ENCODE measurements around the gene ZSCAN31. TPM values are rescaled to one million over a fixed set of nuclear protein-coding genes. Genes with fewer than 3 reads are reported as not detected.
A peak's percentile ranks its signal among the peaks of the same experiment; 100 is the strongest.

ZSCAN31 gene
- polyA plus RNA-seq, 3 donors: 0.25 to 0.35 TPM; not detected in 1

DNA sequence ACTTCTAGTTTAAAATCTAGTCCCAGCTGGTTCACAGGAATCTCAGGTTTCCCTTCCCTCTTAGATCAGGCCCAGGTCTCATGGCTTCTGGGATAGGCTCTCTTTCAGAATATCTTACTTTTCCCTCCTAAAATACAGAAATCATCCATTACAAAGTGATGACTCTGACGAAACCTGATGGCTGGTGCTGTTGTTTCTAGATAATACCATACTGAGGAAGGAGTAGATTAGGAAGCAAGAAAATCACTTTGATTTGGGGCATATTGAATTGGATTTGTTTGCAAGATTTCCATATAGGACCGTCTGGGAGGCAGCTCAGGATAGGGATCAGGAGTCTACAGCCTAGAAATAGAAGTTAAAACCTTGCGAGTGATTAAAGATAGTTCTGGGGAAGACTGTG is 17.4 kb upstream of the ZSCAN31 start:
- H3K4me2 ChIP-seq (replicated peaks; ENCODE audit: extremely low read depth, low read length, poor library complexity, severe bottlenecking): no peak overlapping the region
- TF ChIP-seq CTCF (IDR thresholded peaks at IDR 0.05): no peak
- H3K27ac ChIP-seq (ENCODE audit: low read depth in 1 of 2, low read length in 2 of 2): no peak overlapping the region
- H3K4me3 ChIP-seq (replicated peaks in 1 of 3; ENCODE audit: low read depth in 2 of 3, low read length in 3 of 3): no peak overlapping the region
- H3K4me1 Mint-ChIP-seq: peaks cover 39% of the 10 kb centered on the region
- H3K9me3 Mint-ChIP-seq: no peaks in the 10 kb centered on the region
- no peaks in the 10 kb centered on the region for H3K9me3 ChIP-seq (replicated peaks in 1 of 2; ENCODE audit: control insufficient read depth in 1 of 2, insufficient read depth in 1 of 2, low read length in 2 of 2)
- peaks cover 43% of the 10 kb centered on the region for H3K79me2 ChIP-seq (ENCODE audit: insufficient read depth, low read length)
- H3K27me3 ChIP-seq (ENCODE audit: control insufficient read depth in 2 of 2, insufficient read depth in 2 of 2, low read length in 2 of 2): no peaks in the 10 kb centered on the region
- peaks cover 0 to 4% (median 0%) of the 10 kb centered on the region in 3 donors for H3K27me3 Mint-ChIP-seq (ENCODE audit: low read depth in 3 of 3)
- no peak overlapping the region for H3K4me3 Mint-ChIP-seq
- 100% methylated on average over 2 of the region's 3 CpGs for WGBS (ENCODE audit: insufficient coverage)
- intact Hi-C loops (cut with micrococcal nuclease): loop anchor here in 1 of 2 donors (10.0 kb wide), 1 partner anchor 209 kb away; the partner anchor contains the start of gene ZKSCAN8
- H2AFZ ChIP-seq (ENCODE audit: insufficient read depth, low read depth, low read length, poor library complexity, severe bottlenecking): no peak overlapping the region
- H3K36me3 ChIP-seq (replicated peaks in 1 of 2; ENCODE audit: control insufficient read depth in 1 of 2, insufficient read depth in 2 of 2, low read length in 2 of 2): no peaks in the 10 kb centered on the region
- DNase-seq: no peak
- peaks cover 0 to 3% of the 10 kb centered on the region in 2 donors for H3K36me3 Mint-ChIP-seq
- H4K20me1 ChIP-seq (ENCODE audit: insufficient read depth, low read length): no peaks in the 10 kb centered on the region
- no peak overlapping the region for H3K27ac Mint-ChIP-seq
- no peak overlapping the region for H3K9ac ChIP-seq (ENCODE audit: insufficient read depth, low read length, poor library complexity, severe bottlenecking)
- H3K4me1 ChIP-seq (ENCODE audit: control insufficient read depth in 1 of 2, insufficient read depth in 2 of 2, low read length in 2 of 2): peaks cover 29 to 40% of the 10 kb centered on the region in 2 donors

GRCh38 chr6:28351493-28351925 is 15.6 kb upstream of the ZSCAN31 start:
- no peaks in the 10 kb centered on the region for H4K20me1 ChIP-seq (ENCODE audit: insufficient read depth, low read length)
- no peak for TF ChIP-seq CTCF (IDR thresholded peaks at IDR 0.05)
- peaks cover 0 to 3% (median under 1%) of the 10 kb centered on the region in 3 donors for H3K27me3 Mint-ChIP-seq (ENCODE audit: low read depth in 3 of 3)
- no peak for DNase-seq
- no peaks in the 10 kb centered on the region for H3K9me3 Mint-ChIP-seq
- peaks cover 31% of the 10 kb centered on the region for H3K4me1 Mint-ChIP-seq
- intact Hi-C loops (cut with micrococcal nuclease): loop anchor here in 1 of 2 donors (10.0 kb wide), 1 partner anchor 207 kb away; the partner anchor contains the start of gene ZKSCAN8
- H3K9me3 ChIP-seq (replicated peaks in 1 of 2; ENCODE audit: control insufficient read depth in 1 of 2, insufficient read depth in 1 of 2, low read length in 2 of 2): no peaks in the 10 kb centered on the region
- 100% methylated on average over 1 of the region's 2 CpGs for WGBS (ENCODE audit: insufficient coverage)
- peaks cover 0 to 3% of the 10 kb centered on the region in 2 donors for H3K36me3 Mint-ChIP-seq
- no peak overlapping the region for H3K4me3 ChIP-seq (replicated peaks in 1 of 3; ENCODE audit: low read depth in 2 of 3, low read length in 3 of 3)
- no peak overlapping the region for H3K4me2 ChIP-seq (replicated peaks; ENCODE audit: extremely low read depth, low read length, poor library complexity, severe bottlenecking)
- no peak overlapping the region for H3K4me3 Mint-ChIP-seq
- no peak overlapping the region for H3K9ac ChIP-seq (ENCODE audit: insufficient read depth, low read length, poor library complexity, severe bottlenecking)
- H3K27ac Mint-ChIP-seq: peak overlapping the region in 1 of 7 donors; percentile 16
- H3K79me2 ChIP-seq (ENCODE audit: insufficient read depth, low read length): peaks cover 40% of the 10 kb centered on the region
- H3K27ac ChIP-seq (ENCODE audit: low read depth in 1 of 2, low read length in 2 of 2): no peak overlapping the region
- no peak overlapping the region for H2AFZ ChIP-seq (ENCODE audit: insufficient read depth, low read depth, low read length, poor library complexity, severe bottlenecking)
- no peaks in the 10 kb centered on the region for H3K36me3 ChIP-seq (replicated peaks in 1 of 2; ENCODE audit: control insufficient read depth in 1 of 2, insufficient read depth in 2 of 2, low read length in 2 of 2)
- no peaks in the 10 kb centered on the region for H3K27me3 ChIP-seq (ENCODE audit: control insufficient read depth in 2 of 2, insufficient read depth in 2 of 2, low read length in 2 of 2)
- H3K4me1 ChIP-seq (ENCODE audit: control insufficient read depth in 1 of 2, insufficient read depth in 2 of 2, low read length in 2 of 2): peaks cover 21 to 32% of the 10 kb centered on the region in 2 donors
